Fibroblast of the conjunctiva (primary cell): ENCODE measurements around the gene FAM167B.

Experiments used
- DNase-seq: peaks from one replicate; pipeline ENCODE4 v3.0.0-alpha.2; 2010; ENCODE audit warnings: low read depth

FAM167B gene

DNA sequence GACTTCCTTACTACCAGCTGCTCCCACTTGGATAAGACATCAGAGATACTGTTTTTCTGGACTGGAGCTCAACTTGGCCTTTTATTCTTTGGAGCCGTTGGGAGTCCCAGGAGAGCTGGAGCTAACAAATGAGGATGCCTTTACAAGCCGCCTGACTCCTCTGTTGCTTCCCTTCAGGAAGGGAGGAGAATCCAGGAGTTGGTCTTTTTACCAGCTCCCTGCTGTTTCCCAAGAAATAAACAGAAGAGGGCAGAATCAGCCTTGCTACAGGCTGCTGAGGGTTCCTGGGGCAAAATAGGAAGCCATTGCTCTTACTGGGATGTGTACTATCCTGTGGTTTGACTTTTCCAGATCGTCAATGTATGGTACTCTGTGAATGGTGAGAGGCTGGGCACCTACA lies 23.3 kb upstream of the FAM167B start:
- DNase-seq, result no peak

DNA sequence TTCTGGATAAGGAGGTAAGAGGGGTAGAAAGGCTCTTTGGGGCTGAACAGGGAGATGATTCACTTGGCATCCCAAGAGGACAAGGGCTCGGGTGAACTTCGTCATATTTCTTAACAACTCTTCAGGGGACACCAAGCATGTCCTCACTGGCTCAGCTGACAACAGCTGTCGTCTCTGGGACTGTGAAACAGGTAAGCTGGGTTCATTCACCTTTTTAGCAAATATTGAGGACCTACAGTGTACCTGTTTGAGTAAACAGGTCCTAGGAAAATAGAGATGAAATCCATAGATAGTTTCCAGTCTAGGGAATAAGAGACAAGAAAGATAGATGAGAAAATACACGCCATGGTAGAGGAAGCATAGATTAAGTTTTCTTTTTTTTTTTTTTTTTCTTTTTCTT lies 22.7 kb upstream of the FAM167B start:
- no peak for DNase-seq

DNA sequence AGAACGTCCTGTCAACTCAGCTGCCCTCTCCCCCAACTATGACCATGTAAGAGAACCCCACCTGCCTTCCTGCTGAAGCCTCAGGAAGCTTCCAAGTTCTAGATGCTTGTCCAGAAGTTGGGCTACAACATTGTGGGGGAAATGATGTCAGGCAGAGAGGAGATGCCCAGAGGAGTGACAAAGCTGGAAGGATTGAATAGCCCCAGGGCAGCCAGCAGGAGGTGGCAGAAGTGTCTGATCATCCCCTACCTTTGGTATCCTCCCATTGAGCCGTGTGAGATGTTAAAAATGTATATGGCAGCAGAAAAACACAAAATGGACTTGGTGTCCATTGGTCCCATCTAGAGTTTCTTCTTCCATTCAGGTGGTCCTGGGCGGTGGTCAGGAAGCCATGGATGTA lies 18.3 kb upstream of the FAM167B start:
- no peak for DNase-seq

DNA sequence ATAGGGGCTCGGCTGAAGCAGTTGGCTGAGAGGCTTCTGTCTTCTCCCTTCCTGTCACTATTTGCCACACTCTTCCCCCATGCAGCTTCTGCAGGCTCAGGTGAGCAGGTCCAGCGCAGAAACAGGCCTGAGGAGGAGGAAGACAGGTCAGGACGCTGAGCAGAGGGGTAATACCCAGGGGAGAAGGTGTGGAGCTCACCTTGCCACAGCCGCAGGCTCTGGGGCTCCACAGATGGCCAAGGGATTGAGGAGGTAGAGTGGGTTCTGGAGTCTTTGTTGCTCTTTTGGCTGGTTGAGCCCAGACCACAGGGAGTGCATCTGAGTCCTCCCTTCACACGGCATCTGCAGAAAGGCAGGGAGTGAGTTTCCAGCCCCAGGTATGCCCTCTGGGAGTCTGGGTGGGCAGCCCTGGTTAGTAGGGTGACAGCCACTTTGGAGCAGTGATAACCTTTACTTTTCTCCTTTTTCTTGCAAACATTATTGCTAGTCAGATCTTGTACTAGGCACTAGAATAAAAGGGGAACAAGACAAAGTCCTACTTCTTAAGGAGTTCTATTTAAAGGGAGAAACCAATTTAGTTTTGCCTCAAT lies 15.1 kb upstream of the FAM167B start:
- DNase-seq, result no peak

DNA sequence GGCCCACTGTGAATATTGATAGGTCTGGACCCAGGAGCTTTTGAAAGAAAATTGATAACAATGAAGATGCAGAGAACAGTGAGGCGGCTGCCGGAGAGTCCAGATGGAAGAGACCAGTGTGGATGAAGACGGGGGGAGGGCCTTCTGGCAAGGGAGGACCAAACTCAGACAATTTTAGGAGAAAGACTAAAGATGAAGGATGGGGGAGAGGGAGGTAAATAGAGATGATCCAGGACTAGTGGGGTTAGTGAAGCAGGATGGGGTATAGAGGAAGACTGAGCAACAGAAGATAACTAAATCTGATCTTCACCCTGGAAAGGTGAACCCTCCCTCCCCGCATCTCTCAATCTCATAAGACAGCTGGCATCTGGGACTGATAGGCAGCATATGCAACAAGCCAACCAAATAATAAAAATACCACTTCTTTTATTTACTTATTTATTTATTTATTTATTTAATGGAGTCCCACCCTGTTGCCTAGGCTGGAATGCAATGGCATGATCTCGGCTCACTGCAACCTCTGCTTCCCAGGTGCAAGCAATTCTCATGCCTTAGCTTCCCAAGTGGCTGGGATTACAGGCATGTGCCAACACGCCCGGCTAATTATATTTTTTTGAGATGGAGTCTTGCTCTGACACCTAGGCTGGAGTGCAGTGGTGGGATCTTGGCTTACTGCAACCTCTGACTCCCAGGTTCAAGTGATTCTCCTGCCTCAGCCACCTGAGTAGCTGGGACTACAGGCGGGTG lies 14.3 kb upstream of the FAM167B start:
- DNase-seq, result no peak

DNA sequence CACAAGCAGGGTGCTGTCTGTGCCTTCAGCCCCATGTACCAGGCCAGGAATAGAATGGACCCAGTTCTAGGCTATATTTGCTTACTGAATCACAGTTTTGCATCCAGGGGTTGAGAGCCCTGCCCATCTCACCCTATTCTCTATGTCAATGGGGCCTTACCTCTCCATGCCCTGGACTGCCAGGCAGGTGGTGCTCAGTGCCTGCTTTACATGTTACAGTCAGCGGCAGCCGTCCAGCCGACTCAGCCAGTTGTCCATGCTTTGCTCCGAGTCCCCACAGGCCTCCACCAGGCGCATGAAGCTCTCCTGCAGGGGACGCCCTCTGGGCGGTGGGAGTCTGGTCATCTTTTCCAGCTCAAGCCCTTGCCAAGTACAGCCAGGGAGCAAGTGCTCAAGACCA lies 12.2 kb upstream of the FAM167B start:
- DNase-seq, result no peak

DNA sequence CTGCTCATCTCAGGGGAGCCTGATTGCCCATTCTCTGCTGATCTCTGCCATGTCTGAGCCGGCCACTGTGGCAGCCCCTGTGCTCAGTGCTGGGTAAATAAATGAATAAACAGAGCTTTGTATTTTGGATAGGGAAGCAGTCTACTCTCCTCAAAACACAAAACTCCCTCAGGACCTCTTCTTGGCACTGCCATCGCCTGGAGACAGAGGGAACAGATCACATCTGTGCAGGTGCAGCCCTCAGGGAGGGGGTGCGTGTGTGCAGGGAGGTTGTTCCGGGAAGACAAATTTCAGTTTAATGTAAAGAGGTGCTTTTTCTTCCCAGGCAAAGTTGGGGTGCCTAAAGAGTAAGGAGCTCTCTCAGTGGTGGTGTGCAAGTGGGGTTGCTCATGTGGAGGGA lies 7.7 kb upstream of the FAM167B start:
- DNase-seq, result no peak

DNA sequence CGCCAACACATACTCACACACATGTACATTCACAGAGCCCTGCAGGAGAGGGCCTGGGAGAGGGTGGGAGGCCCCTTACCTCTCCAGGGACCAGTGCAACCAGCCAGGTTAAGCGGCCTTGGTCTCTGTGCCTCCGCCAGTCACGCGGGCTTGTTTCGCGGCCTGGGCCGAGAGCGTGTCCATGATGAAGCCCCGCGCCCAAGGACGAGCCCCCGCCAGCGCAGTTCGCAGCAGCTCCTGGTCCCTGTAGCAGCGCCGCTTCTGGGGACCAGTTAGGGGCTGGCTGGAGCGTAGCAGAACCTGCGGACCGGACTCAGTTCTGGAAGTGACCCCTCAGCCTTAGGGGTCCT lies 7.3 kb upstream of the FAM167B start:
- no peak for DNase-seq

DNA sequence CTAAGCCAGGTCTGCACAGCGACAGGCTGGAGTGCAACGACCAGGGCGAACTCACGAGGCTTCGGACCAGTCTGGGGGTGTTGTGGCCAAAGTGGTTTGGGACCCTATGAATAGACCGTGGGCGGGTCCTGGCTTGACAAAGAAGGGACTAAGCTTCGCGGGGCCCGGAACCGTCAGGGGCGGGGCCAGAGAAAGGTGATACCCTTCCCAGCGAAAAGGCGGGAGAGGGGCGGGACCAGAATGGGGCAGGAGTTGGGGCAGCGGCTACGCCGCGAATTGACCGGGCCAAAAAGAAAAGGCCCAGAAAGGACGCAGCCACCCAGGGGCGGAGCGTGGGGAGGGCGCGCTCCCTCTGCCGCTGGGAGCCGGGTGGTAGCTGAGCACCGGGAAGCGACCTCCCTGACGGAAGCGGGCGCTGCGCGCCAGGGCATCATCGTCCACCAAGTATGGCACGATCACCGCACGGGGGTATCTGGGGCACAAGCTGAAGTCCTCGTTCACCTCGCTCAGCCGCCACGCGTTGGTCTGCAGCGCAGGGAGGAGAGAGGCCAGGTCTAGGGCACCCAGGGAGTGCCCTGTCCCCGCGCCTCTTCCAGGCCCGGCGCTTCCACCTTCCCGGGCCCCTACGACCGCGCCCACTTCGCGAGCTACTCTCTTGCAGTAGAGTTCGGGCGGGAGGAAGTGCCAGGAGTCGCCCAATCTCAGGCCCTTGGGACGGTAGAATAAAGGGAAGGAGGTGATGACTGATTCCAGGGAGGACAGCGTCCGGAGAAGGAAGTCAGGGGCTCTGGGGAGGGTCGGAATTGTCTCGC lies 6.7 kb upstream of the FAM167B start:
- no peak for DNase-seq

DNA sequence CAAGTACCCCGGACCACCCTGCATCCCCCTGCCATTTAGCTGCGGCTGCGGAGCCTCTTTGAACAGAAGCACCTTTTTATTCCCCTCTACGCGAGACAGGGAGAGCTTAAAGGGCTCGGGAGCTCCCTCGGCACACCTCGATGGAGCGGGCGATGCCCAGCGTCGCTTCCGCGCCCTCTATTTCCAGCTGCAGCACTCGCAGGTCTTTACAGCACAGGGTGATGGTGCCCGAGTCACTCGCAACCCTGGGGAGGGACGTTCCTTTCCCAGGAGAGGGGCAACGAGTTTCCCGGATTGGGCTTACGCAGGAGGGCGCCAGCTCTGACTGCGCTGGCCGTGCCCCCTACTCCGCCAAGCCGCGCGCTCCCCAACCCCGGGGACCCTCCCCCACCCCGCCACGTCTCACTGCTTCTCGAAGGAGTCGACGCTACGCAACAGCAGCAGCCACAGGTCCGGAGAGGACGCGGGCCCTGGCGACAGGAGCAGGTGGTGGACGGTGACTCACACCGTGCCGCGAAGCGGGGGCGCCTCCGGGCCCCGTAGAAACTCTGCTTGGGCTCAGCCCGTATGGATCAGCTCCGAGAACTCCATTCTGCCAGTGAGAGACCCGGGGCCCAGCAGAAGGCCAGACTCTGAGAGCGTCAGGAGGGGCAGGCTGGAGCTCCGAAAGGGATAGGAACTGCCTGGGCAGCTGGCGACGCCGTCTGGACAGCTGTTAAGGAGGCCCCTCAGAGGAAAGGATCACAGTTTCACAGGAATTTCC lies 5.8 kb upstream of the FAM167B start:
- DNase-seq, result no peak

DNA sequence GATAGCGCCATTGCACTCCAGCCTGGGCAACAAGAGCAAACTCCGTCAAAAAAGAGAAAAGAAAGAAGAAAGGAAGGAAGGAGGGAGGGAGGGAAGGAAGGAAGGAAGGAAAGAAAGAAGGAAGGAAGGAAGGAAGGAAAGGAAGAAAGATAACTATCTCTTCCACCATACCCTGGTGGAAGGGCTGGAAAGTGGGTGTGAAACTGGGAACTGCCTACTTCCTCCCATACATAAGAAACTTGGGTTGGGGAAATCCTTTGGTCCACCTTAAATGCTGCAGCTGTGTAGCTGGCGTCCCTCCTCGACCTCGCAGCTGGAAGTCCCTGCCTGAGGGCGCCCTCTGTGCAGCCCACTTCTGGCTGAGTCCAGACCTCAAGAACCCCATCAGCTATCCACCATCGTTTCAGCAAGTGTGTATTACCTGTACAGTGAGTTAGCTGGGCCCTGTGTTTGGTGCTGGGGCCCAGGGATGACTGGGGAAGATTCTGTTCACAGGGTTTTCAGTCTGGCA lies 4.6 kb upstream of the FAM167B start:
- no peak for DNase-seq

DNA sequence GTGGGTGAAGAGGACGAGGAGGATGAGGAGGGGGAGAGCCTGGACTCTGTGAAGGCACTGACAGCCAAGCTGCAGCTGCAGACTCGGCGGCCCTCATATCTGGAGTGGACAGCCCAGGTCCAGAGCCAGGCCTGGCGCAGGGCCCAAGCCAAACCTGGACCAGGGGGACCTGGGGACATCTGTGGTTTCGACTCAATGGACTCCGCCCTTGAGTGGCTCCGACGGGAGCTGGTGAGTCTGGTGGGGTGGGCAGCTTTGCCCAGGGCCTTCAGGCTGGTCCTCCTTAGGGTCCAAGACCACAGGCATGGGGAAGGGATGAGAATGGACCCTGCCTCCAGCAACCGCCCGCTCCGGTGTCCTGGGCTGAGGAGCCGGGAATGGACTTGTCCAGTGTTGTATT lies 430 bp downstream of the FAM167B start:
- DNase-seq, result no peak

DNA sequence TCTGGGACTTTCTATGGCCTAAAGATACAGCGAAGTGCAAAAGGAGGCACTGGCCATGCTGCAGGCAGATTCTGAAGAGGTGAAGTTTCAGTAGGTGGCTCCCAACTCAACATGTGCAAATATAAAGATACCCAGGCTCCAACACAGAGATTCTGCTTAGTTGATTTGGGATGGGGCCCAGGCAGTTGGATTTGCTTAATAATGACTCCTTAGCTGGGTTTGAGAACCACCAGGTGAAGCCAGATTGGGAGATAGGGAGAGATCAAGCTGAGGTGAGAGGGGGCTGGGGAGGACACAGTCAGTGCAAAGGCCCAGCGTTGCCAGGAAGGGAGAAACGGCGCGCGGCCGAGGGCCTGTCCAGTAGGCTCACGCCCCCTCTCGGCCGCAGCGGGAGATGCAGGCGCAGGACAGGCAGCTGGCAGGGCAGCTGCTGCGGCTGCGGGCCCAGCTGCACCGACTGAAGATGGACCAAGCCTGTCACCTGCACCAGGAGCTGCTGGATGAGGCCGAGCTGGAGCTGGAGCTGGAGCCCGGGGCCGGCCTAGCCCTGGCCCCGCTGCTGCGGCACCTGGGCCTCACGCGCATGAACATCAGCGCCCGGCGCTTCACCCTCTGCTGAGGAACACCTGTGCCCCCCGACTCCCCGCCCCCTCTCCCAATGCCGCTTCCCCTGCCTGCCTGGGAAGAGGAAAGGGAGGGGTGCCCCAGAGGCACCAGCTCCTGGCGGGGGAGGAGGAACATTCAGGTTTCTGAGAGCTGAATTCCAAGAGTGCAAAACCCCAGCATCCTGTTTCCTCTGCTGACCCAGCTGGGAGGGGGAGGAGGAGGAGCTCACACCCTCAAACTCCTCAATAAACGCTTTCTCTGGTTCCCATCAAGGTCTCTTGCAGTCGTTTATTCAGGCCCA lies 1.2 kb downstream of the FAM167B start:
- no peak for DNase-seq

DNA sequence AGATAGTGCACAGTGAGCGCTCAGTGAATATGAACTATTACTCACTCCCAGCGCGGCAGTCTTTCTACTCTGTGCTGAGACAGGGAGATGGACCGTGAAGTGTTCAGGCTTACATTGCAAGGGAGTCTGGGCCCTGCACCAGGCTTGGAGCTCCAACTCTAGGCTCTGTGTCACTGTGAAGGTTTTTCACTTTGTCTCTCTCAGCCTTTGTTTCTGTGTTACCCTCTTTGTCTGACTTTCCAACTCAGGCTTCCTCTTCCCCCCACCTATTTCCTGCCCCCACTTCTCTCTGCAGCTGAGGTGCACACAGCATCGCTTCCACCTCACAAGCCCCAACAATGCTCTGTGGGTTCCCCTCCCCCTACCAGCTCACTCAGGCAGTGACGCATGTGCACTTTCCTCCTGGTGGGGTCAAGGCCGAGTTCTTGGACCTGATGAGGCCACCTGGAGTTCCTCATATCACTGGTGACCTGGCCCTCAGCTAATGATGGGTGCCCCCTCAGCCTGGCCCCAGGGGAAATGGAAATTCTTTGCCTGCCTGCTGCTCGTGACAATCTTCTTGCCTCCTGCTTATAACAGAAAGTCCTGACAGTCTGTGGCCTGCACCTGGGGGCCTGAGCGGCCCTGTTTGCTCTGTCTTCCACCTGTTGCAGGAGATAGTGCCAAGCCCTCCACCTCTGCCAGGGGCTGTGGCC lies 3.0 kb downstream of the FAM167B start:
- no peak for DNase-seq

DNA sequence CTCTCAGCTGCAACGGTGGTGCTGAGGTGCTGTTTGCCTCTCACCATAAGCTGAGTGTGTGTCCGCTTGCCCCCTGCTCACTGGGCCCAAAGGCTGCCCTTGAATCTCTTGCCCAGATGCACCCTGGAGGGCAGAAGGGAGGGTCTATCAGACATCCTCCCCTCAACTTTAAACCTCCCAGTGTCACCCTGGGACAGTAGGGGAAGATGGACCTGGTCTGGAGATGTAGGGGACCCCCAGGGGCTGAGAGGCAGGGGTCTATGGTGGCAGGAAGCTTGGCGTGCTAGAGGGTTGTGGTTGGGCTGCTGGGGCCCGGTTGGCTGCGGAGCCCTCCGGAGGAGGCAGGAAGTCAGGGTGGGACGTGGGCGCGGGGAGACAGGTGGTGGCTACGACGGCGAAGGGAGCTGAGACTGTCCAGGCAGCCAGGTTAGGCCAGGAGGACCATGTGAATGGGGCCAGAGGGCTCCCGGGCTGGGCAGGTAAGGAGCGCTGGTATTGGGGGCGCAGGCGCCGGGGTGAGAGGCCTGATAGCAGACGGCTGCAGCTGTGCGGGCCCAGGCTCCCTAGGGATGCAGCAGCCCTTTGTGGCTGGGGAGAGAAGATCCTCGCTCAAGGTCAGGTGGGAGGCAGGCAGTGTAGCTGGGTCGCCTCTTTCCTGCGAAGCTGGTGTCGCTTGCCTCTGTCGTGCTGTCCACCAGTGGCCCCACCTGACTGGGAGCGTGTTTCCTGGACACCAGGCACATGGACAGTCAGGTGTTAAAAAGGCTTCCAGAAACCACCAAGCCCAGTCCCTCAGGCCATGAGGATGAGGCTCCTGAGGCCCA lies 4.1 kb downstream of the FAM167B start, which contains the start of gene LCK:
Gene LCK (plus strand): TSS at position 373 of the 824 bp plus-strand sequence. CDS start 23,065 bp downstream, outside the sequence.
- DNase-seq, result no peak

DNA sequence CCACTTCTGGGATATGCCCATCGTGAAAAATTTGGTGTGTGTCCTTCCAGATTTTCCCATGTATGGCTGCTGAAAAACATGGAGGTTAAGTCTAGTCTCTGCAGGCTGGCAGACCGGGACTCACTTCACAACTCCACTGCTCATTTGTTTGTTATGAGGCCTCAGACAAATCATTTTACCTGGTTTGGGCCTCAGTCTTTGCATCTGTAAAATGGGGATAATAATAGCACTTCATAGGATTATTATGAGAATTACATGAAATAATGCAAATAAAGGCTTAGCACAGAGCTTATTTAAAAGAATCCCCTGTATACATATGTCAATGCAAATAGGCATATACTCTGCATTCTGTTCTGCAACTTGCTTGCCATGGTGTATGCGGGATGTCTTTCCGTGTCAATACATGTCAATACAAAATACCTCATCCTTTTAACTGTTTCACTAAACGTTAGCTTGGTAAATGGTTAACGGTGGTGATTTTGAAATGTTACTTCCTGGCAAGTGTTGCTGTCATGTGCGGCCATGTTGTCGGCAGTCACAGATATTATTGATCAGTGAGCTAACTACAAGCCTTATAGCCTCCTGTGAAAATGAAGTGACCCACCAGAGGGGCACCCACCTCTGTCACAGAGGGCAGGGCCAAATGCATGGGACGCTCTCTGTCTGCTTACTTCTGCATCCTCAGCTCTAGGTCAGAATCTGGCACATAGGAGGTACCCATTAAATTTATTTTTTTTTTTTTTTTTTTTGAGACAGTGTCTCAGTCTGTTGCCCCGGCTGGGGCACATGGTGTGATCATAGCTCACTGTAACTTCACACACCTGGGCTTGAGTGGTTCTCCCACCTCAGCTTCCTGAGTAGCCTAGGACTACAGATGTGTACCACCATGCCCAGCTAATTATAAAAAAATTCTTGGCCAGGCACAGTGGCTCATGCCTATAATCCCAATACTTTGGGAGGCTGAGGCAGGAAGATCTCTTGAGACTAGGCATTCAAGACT lies 8.3 kb downstream of the FAM167B start:
- DNase-seq, result no peak

DNA sequence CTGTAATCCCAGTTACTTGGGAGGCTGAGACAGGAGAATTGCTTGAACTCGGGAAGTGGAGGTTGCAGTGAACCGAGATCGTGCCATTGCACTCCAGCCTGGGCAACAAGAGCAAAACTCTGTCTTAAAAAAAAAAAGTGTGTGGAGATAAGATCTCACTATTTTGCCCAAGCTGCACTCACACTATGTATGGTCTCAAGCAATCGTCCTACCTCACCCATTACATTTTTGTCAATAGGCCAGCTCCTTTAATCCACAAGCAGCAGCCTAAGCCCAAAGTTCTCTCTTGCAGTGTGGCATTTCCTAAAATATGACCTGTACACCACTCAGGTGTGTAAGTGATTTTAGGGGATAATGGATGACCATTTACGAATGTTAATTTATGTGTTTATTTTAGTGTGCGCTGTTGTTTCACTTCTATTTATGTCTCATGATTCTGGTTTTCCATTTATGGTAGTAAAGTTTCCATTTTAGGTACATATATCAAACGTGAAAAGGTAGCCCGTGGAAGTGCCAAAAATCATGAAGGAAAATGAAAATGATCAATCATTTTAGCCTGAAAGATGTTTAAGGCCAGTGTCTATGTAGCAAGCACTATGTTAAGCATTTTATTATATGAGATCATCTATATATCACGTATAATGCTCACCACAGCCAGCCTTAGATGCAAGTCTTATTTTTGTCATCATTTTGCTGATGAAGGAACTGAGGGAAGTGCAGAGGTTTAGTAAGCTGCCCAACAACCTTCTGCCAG lies 9.6 kb downstream of the FAM167B start:
- no peak for DNase-seq

DNA sequence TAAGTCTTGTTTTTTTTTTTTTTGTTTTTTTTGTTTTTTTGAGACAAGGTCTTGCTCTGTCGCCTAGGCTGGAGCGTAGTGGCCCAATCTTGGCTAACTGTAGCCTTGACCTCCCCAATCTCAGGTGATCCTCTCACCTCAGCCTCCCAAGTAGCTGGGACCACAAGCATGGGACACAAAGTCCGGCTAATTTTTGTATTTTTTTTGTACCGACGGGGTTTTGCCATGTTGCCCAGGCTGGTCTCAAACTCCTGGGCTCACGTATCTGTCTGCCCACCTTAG lies 10.1 kb downstream of the FAM167B start:
- DNase-seq, result no peak
